ENCODE data around the gene DDIT4.

GRCh38 chr10:72297805-72298591, 24.3 kb downstream of the DDIT4 start:
- TF ChIP-seq, protein P1, sequence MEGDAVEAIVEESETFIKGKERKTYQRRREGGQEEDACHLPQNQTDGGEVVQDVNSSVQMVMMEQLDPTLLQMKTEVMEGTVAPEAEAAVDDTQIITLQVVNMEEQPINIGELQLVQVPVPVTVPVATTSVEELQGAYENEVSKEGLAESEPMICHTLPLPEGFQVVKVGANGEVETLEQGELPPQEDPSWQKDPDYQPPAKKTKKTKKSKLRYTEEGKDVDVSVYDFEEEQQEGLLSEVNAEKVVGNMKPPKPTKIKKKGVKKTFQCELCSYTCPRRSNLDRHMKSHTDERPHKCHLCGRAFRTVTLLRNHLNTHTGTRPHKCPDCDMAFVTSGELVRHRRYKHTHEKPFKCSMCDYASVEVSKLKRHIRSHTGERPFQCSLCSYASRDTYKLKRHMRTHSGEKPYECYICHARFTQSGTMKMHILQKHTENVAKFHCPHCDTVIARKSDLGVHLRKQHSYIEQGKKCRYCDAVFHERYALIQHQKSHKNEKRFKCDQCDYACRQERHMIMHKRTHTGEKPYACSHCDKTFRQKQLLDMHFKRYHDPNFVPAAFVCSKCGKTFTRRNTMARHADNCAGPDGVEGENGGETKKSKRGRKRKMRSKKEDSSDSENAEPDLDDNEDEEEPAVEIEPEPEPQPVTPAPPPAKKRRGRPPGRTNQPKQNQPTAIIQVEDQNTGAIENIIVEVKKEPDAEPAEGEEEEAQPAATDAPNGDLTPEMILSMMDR (IDR thresholded peaks at IDR 0.05; ENCODE audit: insufficient read depth, low read length): no peak
- no peak for TF ChIP-seq GABPA (IDR thresholded peaks at IDR 0.05; ENCODE audit: low read depth)
- no peak for TF ChIP-seq REST (IDR thresholded peaks at IDR 0.05; ENCODE audit: insufficient replicate concordance, low read depth)

Data from HL-60 (cell line).